Measurements from ENCODE around the gene RHBDD3.
"Not testable (repeated sequence)": the region's sequence is repeated elsewhere in the genome, so short reads cannot be mapped to it uniquely, and the experiment has no call there.

RHBDD3 gene

DNA sequence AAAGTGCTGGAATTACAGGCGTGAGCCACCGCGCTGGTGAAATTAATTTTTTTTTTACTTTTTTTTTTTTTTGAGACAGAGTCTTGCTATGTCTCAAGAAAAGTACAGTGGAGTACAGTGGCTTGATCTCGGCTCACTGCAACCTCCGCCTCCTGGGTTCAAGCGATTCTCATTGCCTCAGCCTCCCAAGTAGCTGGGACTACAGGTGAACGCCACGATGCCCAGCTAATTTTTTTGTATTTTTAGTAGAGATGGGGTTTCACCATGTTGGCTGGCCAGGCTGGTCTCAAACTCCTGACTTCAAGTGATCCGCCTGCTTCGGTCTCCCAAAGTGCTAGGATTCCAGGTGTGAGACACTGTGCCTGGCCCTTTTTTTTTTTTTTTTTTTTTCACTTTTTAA lies 19.9 kb downstream of the RHBDD3 start:
- DNase-seq (ENCODE audit: low read depth): not testable (repeated sequence)

- peak; percentile 55 for DNase-seq (ENCODE audit: low read depth)
These were observed 22.0 kb downstream of the RHBDD3 start for GRCh38 chr22:29245626-29246385.

- DNase-seq (ENCODE audit: low read depth): no peak
These were observed 22.8 kb downstream of the RHBDD3 start for GRCh38 chr22:29244785-29245625.

DNA sequence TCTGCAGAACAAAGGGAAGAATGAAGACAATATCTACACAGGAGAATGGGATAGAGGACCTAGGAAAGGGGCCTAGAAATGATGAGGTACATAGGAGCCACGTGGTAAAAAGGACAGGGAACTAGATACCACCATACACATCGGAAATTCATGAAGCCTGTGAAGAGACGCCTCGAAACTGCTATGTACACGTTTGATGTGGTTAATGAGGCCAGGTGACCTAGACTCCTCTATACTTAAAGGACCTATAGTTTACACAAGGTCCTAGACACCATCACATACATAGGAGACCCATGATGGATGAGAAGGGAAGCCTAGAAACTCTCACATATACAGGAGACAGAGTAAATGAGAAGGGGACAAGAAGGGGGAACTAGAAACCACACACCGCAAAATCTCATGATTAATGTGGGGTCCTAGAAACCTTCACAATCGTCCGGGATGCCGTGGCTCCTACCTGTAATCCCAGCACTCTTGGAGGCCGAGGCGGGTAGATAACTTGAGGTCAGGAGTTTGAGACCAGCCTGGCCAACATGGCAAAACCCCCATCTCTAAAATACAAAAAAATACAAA lies 23.8 kb downstream of the RHBDD3 start:
- no peak for DNase-seq (ENCODE audit: low read depth)

DNA sequence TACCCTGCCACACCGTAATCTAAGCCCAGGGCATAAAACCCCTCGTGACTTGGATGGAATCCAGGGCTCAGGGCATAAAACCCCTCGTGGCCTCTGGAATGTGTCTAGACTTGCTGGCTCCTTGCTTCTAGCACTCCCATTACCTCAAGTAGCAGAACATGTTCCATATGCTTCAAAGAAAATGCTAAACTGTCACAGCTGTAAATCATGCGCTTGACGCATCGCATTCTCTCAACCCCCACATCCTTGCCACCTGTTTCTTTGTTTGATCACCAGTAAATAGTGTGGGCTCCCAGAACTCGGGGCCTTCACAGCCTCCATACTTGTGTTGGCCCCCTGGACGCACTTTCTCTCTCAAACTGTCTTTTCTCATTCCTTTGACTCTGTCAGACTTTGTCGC lies 27.3 kb downstream of the RHBDD3 start:
- not testable (repeated sequence) for DNase-seq (ENCODE audit: low read depth)

DNA sequence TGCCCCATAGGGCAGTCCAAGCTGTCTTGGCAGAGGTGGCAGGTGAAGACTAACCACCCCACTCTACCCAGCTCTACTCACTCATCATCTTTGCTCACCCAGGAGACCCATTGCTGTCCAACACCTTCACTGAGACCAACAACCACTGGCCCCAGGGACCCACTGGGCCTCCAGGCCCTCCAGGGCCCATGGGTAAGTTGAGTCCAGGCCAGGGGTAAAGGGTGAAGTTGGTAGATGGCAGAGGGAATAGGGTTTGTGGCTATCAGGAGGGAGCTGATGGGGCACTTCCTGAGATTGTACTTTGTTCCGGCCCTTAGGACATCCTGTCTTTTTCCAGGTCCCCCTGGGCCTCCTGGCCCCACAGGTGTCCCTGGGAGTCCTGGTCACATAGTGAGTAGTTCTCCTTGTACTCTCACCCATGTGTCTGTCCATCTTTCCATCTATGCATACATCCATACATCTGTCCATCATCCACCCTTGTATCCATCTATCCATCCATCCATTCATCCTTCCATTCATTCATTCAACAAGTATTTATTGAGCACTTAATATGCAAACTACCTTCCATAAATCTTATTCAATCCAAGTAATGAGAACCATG lies 34.4 kb downstream of the RHBDD3 start:
- DNase-seq (ENCODE audit: low read depth): no peak

GRCh38 chr22:29231971-29232959 lies 35.5 kb downstream of the RHBDD3 start:
- no peak for DNase-seq (ENCODE audit: low read depth)

GRCh38 chr22:29230972-29231875 lies 36.6 kb downstream of the RHBDD3 start:
- DNase-seq (ENCODE audit: low read depth): no peak

- DNase-seq (ENCODE audit: low read depth): no peak
These were observed 41.3 kb downstream of the RHBDD3 start for GRCh38 chr22:29226351-29226981.

- DNase-seq (ENCODE audit: low read depth): no peak
These were observed 42.2 kb downstream of the RHBDD3 start for GRCh38 chr22:29225422-29226090.

- DNase-seq (ENCODE audit: low read depth): no peak
These were observed 42.8 kb downstream of the RHBDD3 start for GRCh38 chr22:29224859-29225410.

DNA sequence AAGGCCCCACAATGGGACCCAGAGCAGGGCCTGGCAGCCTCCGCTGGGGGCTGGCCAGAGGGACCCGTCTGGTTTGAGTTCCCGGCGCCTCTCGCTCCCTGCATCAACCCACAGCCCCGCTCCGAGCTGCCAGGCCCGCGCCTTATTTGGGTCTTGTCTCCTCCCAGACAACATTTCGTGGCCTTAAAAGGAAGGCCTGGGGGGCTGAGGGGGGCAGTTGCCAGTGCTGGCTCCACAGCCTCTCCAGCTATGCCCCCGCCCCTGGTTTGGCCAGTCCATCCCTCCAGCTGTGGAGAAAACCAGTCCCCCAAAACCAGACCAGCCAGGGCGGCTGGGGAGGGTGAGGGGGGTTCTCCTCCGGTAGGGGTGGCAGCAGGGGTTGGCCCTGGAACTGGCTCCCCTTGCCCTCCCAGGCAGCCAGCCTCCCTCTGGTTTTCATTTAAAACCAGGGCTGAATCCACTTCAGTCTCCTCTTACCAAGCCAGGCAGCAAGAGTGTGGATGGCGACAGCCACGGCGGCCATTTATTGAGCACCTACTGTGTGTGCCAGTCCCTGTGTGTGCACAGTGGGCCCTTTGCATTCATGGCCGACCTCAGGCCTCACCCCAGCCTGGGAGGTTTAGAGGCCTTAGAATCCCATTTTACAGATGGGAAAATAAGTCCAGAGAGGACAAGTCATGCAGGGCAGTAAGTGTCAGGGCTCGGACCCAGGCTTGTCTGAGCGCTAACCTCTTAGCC lies 43.5 kb downstream of the RHBDD3 start:
- no peak for DNase-seq (ENCODE audit: low read depth)

DNA sequence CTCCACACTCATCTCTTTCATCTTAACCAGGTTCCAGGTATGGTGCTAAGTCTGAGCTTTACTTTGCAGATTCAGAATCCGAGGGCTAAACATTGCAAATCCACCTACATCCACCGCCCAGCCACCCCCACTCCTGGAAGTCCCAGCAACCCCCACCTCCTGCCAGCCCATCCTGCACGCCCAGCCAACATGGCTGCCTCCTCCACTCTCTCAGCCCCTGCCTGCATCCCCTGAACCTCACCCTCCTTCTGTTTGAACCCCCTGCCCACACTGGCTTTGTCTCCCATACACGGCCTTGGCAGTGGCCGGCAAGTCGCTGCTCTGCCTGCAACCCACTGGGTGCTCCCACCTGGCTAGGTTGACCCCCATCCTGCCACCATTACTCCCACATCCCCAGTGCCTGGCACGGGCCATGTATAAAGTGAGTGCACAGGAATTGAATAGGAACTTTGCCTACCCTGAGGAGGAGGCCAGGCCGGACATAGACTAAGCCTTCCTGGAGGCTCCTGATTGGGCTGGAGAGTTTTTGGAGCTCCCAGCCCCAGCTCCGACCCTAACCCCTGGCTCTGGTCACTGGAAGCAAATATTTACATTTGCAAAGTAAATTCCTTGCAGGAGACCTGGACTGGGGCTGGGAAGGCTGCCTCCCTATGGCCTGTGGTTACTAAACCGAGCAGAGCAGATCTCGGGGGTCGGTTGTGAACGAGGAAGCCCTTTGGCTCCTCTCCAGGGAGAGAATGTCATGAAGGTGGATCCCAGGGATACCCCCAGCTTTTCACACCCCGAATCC lies 47.7 kb downstream of the RHBDD3 start:
- no peak for DNase-seq (ENCODE audit: low read depth)

DNA sequence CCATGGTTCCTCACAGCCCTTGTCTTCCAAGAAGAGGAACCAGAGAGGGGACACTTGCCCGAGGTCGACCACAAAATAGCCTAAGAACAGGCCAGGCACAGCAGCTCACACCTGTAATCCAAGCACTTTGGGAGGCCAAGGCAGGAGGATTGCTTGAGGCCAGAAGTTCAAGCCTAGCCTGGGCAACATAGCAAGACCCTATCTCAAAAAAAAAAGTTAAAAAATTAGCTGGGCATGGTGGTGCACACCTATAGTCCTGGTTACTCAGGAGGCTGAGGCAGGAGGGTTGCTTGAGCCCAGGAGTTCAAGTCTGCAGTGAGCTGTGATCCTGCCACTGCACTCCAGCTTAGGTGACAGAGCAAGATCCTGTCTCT lies 48.4 kb downstream of the RHBDD3 start:
- DNase-seq (ENCODE audit: low read depth): not testable (repeated sequence)

DNA sequence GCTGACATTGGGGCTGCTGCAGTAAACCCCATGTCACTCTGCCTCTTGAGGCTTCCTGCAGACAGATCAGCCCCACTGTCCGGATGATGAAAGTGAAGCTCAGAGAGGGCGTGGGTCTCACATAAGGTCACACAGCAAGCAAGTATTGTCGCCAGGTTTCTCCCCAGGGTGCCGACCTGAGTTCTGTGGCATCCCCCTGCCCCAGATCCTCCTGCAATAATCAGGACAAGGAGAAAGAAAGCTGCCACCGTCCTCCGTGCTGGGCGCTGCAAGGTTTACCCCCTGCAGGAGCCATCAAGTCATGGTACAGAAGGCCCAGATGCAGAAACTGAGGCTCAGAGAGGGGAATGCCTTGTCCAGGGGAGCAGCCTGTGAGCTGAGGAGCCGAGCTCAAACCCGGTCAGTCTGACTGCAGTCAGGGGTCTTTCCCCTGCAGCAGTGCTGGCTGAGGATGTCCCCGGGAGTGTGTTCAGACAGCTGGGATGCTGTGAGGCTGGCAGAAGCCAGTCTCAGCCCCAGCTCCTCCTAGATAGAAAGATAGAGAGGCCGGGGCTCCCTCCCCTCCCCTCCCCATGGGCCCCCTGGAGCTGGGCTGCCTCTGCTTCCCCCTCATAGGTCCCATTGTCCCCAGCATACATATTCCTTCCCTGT lies 48.9 kb downstream of the RHBDD3 start:
- DNase-seq (ENCODE audit: low read depth): no peak

- no peak for DNase-seq (ENCODE audit: low read depth)
These were observed 49.7 kb downstream of the RHBDD3 start for GRCh38 chr22:29217827-29218757.

Measured in stimulated activated CD8-positive, alpha-beta memory T cell treated with anti-CD3 and anti-CD28 coated beads, Interleukin-7, amount 100 ng/mL, for 24 hours (primary cell).